SIG-M5 treated with dmso at 0.1 percent for 504 hours (cell line): ENCODE results near the gene PEX5.
"Not testable (repeated sequence)": the region's sequence is repeated elsewhere in the genome, so short reads cannot be mapped to it uniquely, and the experiment has no call there.

Source experiments
- DNase-seq: peaks from one replicate; lab custom pipeline; 2025; ENCODE audit not compliant: unreplicated experiment; lab: John Stamatoyannopoulos, UW

PEX5 gene

GRCh38 chr12:7210642-7211151, 21.2 kb downstream of the PEX5 start:
- DNase-seq = peak; percentile 48

- no peak for DNase-seq
Observed at GRCh38 chr12:7212678-7213077, 23.2 kb downstream of the PEX5 start.

DNA sequence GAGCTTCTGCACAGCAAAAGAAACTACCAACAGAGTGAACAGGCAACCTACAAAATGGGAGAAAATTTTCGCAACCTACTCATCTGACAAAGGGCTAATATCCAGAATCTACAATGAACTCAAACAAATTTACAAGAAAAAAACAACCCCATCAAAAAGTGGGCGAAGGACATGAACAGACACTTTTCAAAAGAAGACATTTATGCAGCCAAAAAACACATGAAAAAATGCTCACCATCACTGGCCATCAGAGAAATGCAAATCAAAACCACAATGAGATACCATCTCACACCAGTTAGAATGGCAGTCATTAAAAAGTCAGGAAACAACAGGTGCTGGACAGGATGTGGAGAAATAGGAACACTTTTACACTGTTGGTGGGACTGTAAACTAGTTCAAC, 24.3 kb downstream of the PEX5 start:
- DNase-seq = not testable (repeated sequence)

- no peak for DNase-seq
Observed at GRCh38 chr12:7217475-7218069, 28.1 kb downstream of the PEX5 start.

- peak; percentile 72 for DNase-seq
Observed at GRCh38 chr12:7219599-7220243, 30.2 kb downstream of the PEX5 start.

DNA sequence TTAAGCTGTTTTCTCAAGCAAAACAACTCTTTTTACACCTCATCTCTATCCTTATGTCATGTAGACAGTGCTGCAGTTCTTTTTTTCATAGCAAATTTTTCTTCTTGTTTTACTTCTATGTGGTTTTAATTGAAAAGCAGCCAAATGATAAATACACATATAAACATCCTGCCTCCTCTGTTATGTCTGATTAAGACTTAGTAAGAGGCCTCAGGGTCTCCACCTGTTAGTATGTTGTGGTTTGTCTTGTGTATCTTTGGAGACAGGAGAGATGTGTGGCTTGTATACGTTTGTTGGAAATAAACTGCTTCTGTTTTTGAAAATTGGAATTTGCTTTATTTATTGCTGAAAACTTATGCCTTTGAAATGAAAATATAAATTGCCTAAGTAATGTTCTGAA, 32.0 kb downstream of the PEX5 start:
- no peak for DNase-seq

- DNase-seq = no peak
Observed at GRCh38 chr12:7229741-7230140, 40.3 kb downstream of the PEX5 start.

- no peak for DNase-seq
Observed at GRCh38 chr12:7241404-7242005, 52.0 kb downstream of the PEX5 start.

- DNase-seq = no peak
Observed at GRCh38 chr12:7242176-7243101, 53.0 kb downstream of the PEX5 start.

DNA sequence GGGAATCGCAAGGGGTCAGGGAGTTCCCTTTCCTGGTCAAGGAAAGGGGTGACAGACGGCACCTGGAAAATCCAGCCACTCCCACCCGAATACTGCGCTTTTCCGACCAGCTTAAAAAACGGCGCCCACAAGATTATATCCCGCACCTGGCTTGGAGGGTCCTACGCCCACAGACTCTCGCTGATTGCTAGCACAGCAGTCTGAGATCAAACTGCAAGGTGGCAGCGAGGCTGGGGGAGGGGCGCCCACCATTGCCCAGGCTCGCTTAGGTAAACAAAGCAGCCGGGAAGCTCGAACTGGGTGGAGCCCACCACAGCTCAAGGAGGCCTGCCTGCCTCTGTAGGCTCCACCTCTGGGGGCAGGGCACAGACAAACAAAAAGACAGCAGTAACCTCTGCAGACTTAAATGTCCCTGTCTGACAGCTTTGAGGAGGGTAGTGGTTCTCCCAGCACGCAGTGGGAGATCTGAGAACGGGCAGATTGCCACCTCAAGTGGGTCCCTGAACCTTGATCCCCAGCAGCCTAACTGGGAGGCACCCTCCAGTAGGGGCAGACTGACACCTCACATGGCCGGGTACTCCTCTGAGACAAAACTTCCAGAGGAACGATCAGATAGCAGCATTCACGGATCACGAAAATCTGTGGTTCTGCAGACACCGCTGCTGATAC, 62.0 kb downstream of the PEX5 start:
- not testable (repeated sequence) for DNase-seq

DNA sequence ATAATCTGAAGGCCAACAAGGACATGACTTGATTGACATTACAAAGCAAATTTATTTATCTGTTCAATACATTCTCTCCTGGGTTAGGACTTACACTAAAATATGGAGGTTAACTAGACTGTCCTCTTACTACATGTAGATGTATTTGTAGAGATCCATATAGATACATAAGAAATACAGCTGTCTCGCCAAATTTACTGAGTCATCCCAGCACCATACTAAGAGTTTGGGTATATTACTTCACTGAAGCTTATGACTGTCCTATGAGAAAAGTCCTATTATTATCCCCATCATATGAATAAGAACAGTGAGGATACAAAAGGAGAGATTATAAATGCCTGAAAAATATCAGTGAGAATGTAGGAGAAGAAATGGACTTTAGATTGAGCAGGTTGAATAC, 69.6 kb downstream of the PEX5 start:
- no peak for DNase-seq
